HG02943 (cell line): ENCODE results near the gene SLC12A7.
"Not testable (repeated sequence)": the region's sequence is repeated elsewhere in the genome, so short reads cannot be mapped to it uniquely, and the experiment has no call there.

Source experiments
- ATAC-seq: cut with Tn5 transposase; IDR thresholded peaks from one replicate; pipeline ENCODE4 v1.9.1; 2021; ENCODE audit warnings: mild to moderate bottlenecking, low read depth, moderate library complexity; ENCODE audit not compliant: unreplicated experiment

Gene SLC12A7

GRCh38 chr5:1111727-1112289 is at the start of gene SLC12A7:
TSS of gene SLC12A7 (minus strand) at chr5:1112063. CDS start at chr5:1111991, 72 bp downstream.
- ATAC-seq = no peak

GRCh38 chr5:1161108-1161832 is 49.4 kb upstream of the SLC12A7 start:
- no peak for ATAC-seq

GRCh38 chr5:1159774-1160406 is 48.0 kb upstream of the SLC12A7 start:
- no peak for ATAC-seq

- ATAC-seq = no peak
Observed at GRCh38 chr5:1159341-1159675, 47.4 kb upstream of the SLC12A7 start.

GRCh38 chr5:1158647-1159340 is 46.9 kb upstream of the SLC12A7 start:
- ATAC-seq = no peak

- not testable (repeated sequence) for ATAC-seq
Observed at GRCh38 chr5:1157461-1157986, 45.7 kb upstream of the SLC12A7 start.

GRCh38 chr5:1156754-1157460 is 45.0 kb upstream of the SLC12A7 start:
- ATAC-seq = no peak

GRCh38 chr5:1156033-1156753 is 44.3 kb upstream of the SLC12A7 start:
- no peak for ATAC-seq

- no peak for ATAC-seq
Observed at GRCh38 chr5:1155191-1156032, 43.5 kb upstream of the SLC12A7 start.

- no peak for ATAC-seq
Observed at GRCh38 chr5:1153428-1153827, 41.6 kb upstream of the SLC12A7 start.

- ATAC-seq = no peak
Observed at GRCh38 chr5:1152771-1153282, 41.0 kb upstream of the SLC12A7 start.

- peak; percentile 57 for ATAC-seq
Observed at GRCh38 chr5:1152156-1152555, 40.3 kb upstream of the SLC12A7 start.

GRCh38 chr5:1151316-1151715 is 39.5 kb upstream of the SLC12A7 start:
- no peak for ATAC-seq

GRCh38 chr5:1150866-1151265 is 39.0 kb upstream of the SLC12A7 start:
- no peak for ATAC-seq

- no peak for ATAC-seq
Observed at GRCh38 chr5:1144638-1145396, 33.0 kb upstream of the SLC12A7 start.

- no peak for ATAC-seq
Observed at GRCh38 chr5:1144089-1144488, 32.2 kb upstream of the SLC12A7 start.

- ATAC-seq = no peak
Observed at GRCh38 chr5:1143670-1143951, 31.7 kb upstream of the SLC12A7 start.
